ENCODE results near the gene TREM1.
"Not testable (repeated sequence)": the region's sequence is repeated elsewhere in the genome, so short reads cannot be mapped to it uniquely, and the experiment has no call there.

Gene TREM1

DNA sequence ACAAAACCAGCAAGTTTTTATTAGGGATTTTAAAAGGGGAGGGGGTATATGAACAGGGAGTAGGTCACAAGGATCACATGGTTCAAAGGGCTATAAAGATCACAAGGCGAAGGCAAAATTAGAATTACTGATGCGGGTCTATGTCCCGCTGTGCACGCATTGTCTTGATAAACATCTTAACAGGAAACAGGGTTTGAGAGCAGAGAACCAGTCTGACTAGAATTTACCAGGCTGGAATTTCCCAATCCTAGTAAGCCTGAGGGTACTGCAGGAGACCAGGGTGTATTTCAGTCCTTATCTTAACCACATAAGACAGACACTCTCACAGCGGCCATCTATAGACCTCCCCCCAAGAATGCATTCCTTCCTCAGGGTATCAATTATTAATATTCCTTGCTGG is 10.8 kb upstream of the TREM1 start:
- not testable (repeated sequence) for FAIRE-seq; DNase-seq (ENCODE audit: insufficient read length, low spot score)

DNA sequence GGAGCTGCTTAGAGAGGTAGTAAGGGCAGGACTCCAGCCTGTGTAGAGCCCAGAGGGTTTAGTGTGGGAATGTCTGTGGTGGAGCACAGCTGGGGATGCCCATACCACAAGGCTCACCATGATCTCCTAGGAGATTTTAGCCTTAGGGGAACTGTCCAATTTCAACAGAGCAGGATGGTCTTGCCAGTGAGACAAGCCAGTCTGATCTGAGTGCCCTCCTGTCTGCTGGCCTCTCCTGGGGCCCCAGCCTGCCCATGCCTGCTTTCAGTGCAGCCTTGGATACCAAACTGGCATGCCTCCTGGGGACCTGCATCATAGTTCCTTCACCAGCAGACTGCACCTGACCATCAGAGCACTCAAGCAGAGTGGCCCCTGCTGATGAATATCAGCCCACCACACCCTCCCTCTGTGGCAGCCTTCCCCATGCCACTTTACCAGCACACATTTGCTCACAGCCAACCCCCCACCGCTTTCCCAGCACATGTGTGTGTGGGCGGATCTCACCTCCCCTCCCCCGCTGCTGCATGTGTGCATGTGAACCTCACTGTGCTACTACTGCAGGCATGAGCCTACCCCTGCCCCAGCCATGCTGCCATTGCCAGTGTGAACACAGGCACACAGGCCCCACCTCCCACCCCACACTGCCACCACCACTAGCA is 7.9 kb upstream of the TREM1 start:
- DNase-seq (ENCODE audit: insufficient read length, low spot score): no peak
- FAIRE-seq: no peak

DNA sequence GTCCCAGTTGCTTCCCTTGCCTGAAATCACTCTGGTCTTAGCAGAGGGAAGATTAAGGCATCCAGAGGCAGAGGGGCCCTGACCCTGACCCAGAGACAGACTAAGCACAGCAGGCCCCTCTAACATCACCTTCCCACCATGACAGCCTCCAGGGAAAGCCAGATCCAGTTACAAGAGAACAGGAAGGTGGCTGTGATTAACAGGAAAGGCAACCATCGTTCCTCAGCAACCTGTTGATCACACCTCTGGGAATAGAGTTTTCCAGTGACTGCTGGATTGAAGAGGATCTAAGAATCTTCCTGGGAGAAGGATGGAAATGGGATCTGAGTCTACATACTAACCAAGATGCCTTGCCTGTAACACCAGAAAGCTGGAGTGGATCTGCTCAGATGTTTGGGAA is 5.2 kb upstream of the TREM1 start:
- FAIRE-seq: no peak
- no peak for DNase-seq (ENCODE audit: insufficient read length, low spot score)

DNA sequence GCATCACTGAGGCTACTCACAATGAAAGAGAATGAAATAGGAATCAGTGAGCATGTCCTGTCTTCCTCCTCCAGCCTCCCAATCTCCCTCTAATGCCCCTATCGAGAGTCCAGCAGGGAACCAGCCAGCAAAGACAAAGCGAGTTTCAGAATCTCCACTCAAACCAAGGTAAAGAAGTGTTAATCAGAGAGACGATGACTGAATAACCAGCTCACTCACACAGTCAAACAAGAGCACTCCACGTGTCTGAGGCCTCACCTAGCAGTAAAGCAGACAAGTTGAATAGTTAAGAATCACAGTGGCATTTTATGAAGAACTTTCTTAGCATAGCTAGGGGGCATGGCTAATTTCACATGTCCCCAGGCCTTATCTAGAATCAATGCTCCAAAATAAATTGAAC is 3.3 kb upstream of the TREM1 start:
- DNase-seq (ENCODE audit: insufficient read length, low spot score): no peak
- peak; percentile 45 for FAIRE-seq

DNA sequence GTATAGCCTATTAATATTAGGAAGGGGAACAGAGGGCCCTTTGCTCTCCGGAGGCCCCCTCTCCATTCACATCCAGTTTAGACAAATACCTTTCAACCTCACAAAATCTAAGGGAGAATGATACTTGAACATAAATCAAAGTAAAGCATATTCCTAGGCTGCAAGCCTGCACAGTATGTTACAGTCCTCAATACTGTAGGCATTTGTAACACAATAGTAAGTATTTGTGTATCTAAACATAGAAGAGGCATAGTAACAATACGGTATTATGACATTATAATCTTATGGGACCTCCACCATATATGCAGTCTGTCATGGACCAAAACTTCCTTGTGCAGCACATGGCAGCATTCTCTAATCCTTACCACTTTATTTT is 2.3 kb upstream of the TREM1 start:
- no peak for DNase-seq (ENCODE audit: insufficient read length, low spot score)

DNA sequence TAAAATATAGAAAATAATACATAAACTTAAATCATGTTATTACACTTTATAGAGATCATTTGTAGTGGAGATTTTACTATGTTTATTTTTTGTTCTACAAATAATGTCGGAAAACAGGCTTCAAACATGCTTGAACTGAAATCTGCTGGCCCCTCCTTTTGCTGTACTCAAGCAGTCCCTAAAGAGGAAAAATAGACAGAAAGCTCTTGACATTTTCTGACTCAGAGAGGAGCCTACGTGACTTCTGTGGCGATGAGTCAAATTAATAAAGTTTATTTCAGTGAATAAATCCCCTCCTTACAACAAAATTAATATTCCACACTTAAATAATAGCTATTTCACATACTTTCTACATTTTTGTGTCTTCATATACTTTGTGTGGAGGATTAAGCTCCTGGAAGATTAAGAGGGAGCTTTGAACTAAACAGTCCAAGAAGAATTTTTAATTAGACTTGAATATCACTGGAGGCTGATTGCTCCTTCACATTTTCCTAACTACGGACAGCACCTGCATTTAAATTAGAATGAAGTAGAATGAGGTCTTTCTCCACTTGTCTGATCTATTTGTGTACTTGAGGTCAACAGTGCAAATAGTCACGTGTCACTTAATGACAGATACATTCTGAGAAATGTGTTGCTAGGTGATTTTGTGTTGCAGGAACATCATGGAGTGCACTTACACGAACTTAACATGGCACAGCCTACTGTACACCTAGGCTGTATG is 1.7 kb upstream of the TREM1 start:
- DNase-seq (ENCODE audit: insufficient read length, low spot score) (no peak), FAIRE-seq (no peak)

More for the DNA sequence above, 2.3 kb upstream of the TREM1 start:
- no peak for FAIRE-seq

DNA sequence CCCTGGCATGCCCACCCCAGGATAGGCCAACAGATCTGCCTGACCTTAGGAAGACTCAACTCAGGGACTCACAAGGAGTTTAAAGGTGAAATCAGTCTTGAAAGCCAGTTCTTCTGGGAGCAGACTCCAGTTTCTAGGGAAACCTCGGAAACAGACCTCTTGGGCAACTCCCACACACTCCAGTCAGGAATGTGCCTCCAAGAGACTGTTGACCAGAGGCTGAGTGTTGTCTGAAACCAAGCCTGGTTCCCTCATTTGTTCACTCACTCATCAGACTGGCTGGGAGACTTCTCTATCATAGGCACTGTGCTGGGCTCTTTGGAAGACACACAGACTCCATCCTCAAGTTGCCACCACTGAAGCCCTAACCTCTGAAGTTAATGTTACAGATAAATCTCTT is 1.8 kb downstream of the TREM1 start:
- DNase-seq (ENCODE audit: insufficient read length, low spot score) (no peak), FAIRE-seq (no peak)

DNA sequence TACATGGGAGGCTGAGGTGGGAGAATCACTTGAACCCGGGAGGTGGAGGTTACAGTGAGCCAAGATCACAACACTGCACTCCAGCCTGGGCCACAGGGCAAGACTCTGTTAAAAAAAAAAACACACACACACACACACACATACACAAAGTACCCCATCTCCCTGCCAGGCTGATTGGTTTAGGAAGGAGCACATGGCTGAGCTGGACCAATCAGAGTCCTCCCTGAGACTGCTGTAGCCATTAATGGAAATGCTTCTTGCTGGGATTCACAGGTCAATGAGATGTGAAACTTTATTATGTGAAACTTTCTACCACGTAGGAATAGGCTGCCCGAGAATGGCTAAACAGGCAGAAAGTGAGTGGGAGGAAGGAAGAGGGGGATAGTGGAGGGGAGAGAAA is 2.9 kb downstream of the TREM1 start:
- DNase-seq (ENCODE audit: insufficient read length, low spot score): no peak
- FAIRE-seq: no peak

DNA sequence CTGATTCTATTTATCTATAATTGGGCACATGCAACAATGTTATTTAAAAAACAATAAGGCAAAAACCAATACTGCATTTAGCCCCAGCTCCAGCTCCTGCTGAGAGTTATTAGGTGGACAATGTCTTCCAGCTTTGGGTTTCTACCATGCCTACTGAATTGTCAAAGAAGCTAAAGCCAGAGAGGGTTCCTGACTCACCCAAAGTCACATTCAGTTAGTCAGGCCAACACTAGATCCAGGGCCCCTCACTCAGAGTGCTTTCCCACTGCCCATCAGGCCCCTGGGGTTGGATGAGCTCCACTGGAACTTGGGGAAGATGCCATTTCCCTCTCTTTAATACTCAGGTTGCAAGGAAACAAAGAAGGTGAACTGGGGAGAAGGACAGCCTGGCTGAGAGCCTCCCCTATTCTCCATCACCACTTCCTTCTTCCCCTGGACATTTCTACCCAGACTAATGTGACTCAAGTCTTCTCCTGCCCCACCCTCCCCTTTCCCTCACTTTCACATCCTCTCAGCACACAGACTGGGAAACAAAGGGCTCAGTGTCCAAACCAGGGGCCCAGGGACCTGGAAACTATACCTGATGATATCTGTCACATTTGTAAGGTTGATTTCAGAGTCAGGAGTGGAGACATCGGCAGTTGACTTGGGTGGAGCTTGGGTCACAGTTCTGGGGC is 6.0 kb downstream of the TREM1 start:
- no peak for FAIRE-seq

DNA sequence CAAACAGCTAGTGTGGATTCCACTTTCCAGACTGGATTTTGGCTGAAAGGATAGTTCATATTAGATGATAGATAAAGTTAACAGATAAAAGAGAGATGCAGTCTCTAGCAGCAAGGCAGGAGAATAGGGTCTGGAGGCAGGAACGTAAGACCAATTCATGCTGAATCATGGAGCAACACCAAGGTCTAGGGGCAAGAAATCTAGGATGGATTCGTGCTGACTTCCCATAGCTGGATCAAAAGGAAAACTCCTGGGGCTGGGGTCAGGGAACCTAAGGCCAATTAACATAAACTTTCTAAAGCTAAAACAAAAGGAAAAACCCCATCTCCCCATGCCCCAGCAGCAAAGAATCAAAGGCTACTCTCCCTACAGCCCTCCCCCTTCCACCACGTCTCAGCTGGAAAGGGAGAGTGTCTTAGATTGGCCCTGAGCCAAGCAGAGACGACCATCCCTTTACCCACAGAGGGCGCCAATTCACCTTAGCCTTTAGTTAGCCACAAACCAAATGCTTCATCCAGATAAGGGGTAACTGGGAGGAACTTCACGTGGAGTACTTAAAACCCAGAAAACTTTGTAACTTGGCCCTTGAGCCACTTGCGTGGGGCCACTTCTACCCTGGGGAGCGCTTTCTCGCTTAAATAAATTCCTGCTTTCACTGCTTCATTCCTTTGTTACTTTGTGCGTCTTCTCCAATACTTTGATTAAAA is 7.6 kb downstream of the TREM1 start:
- DNase-seq (ENCODE audit: insufficient read length, low spot score) (peak; percentile 34), FAIRE-seq (peak; percentile 77)

More for the DNA sequence above, 6.0 kb downstream of the TREM1 start:
- DNase-seq (ENCODE audit: insufficient read length, low spot score): no peak

DNA sequence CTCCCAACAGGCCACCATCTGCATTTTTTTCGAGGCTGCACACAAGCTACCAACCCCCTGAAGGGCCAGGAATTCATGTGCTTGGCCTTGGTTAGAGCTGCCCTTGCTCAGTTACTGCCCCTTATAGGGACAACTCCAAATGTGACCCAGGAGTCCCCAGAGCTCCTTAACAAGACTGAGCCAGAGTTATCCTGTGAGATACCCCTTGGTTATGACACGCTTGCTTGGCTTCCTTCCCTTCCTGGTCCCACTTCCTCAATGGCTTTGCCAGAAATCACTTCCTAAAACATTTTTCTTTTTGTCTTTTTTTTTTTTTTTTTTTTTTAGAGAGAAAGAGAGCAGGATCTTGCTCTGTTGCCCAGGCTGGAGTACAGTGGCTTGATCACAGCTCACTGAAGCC is 8.9 kb downstream of the TREM1 start:
- no peak for FAIRE-seq
- no peak for DNase-seq (ENCODE audit: insufficient read length, low spot score)

DNA sequence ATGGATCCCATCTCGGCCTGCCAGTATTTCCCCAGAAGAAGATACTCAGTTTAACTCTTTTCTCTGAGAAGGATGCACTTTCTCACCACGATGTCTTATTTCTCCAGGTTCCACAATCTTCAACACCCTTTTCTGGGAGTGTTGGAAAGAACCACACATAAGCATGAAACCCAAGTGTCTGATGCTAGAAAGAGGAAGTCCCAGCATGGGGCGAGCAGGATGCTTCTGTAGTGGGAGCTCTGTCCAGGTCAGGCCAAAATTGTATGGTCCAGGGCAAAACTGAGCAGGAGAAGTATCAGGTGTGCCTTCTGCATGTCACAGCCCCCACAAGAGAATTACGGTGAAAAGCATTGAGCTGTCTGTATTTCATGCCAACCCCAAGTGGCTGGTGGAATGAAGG is 11.0 kb downstream of the TREM1 start:
- FAIRE-seq (no peak), DNase-seq (ENCODE audit: insufficient read length, low spot score) (no peak)

DNA sequence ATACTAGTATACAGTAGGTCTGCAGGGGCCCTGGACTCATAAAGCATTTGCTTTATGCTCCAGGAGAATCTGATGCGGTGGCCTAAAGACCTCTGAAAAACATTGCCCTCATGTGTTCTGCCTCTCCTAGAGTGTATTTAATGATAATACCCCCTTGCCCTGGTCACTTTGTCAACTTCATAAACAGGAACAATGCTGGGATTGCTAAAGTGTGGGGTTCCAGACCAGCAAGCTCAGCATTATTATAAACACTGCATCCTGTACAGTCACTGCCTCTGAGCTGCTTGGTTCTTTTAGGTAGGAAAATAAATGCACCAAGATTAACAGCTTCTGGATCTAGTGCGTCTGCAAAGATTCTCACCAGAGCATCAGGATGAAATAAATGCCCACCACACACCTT is 12.2 kb downstream of the TREM1 start:
- no peak for DNase-seq (ENCODE audit: insufficient read length, low spot score)
- no peak for FAIRE-seq

DNA sequence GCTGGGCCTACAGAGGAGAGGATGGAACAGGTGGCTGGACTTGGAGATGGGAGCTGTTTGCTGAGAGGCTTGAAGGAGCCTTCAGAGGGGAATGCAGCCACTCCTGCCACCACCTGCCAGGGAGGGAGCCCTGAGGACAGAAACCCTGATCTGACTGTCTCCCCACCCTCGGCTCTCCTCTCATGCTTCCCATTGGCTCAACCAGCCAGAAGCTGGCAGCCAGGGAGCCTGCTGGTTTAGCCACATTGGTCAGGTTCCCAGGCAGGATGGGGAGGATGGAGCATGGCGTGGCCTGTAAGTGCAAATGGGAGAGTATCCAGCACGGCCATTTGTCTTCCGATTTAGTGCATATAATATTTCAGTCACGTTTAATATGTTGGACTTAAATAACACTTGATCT is 12.8 kb downstream of the TREM1 start:
- FAIRE-seq (no peak), DNase-seq (ENCODE audit: insufficient read length, low spot score) (no peak)

DNA sequence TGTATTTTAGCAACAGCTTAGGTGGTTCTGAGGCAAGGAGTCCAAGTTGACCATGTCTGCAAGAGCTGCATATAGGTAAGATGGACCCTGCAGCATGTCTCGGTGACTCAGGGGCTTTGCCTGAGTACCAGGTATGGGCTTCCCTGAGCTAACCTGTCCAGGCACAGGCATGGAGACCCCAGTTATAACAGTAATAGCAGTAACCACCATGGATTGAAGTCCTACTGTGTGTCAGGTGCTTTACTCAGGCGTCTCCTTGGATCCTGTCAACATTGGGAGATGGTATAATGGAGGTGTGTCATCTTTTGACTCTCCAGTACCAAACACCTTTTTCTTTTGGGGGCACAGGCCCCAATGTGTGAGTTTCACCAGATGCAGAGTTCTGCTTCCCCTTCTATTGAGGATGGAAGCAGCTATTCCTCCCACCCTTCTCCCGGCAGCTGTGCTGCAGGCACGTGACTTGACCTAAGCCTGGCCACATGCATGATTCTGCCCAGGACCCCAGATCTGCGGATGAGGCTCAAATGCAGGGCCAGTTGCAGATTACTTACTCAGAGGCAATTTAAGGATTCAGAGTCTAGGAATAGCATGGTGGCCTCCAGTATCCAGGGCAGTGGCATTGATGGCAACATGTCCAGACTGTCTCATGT is 13.8 kb downstream of the TREM1 start:
- DNase-seq (ENCODE audit: insufficient read length, low spot score) (no peak), FAIRE-seq (no peak)

DNA sequence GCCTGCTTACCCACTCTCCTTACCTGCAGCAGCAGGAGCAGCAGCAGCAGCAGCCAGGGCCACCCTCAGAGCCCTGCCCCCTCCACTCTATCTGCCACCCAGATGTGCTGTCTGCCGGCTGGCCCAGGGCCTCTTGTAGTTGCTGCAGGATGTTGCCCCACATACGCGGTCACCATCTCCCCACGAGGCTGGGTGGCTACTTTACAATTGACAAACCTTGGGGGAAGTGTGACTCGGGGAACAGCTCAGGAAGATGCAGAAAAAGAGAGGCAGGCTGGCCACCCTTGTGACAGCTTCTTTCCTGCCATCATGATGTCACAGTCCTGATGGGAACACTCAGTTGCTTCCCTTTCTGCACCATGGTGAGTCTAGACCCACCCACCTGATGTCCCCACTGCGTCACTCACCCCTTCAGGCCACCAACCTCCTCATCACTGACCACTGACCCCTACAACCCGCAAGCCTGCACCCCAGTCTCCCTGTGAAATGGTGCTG is 14.5 kb downstream of the TREM1 start:
- DNase-seq (ENCODE audit: insufficient read length, low spot score) (no peak), FAIRE-seq (no peak)

DNA sequence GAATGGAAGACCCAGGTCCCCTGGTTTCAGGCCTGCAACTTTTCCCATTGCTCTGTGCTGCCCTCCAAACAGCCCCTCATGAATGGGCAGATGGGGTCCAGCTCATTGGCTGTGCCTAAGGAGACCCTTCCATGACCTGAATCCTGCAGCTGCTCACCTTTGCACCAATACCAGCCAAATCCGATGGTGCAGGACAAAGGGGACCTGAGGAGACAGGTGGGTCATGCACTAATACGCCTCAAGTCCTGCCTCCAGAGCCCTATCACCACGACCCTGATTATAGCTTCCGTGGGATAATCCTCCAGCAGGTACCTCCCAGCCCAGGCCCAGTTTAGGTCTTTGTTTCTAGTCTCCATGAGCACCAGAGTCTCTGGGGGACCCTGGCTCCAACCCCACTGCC is 16.8 kb downstream of the TREM1 start:
- FAIRE-seq (no peak), DNase-seq (ENCODE audit: insufficient read length, low spot score) (no peak)

DNA sequence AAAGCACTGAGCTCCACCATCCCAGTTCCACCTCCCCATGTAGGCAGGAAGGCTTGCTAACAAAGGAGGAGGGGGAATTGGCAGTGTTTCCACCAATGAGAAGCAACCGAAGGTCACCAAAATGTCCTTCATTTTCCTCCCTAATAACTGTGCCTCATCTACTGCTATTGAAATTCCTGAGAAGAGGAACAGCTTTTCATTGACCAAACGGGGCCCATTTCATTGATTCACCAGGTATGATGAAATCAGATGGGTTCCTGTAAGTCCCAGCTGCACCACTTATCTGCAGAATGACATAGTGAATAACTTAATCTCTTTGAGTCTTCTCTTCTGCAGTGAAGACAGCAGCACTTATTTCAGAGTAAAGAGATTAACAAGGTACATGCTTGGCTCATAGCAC is 17.3 kb downstream of the TREM1 start:
- FAIRE-seq (no peak), DNase-seq (ENCODE audit: insufficient read length, low spot score) (no peak)

DNA sequence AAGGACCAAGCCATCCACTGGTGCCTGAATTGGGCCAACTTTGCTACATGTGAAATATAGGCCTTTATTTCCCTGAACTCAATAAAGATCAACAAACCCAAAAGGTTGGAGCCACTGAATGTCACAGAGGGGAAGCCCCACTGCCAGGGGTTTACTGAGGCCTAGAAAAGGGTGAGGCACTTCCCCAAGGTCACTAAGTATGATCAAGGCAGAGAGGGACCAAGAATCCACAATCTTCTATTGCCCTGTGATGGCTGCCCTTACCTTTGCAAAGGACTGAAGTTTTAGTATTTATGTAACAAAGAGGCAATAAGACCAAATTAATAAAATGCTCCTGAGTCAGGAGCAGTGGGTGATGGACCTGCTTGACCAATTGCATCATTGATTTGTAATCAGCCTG is 18.0 kb downstream of the TREM1 start:
- no peak for DNase-seq (ENCODE audit: insufficient read length, low spot score)

DNA sequence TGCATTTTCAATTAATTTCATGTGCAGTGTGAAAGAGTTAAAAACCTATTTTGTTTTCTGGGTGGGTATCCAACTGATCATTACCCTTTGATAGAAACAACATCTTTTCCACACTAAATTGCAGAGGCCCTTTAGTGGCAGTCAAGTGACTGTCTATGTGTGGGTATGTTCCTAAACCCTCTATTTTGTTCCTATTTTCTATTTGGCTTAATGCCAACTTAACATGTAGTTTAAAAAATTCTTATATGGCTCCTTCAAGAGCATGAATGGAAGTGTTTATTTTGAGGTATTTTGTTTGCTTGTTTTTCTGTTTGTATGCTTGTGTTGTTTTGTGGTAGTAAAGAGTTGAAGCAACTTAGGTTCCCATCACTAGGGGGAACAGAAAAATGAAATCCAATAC is 19.9 kb downstream of the TREM1 start:
- FAIRE-seq (no peak), DNase-seq (ENCODE audit: insufficient read length, low spot score) (no peak)

More for the DNA sequence above, 18.0 kb downstream of the TREM1 start:
- FAIRE-seq: no peak

DNA sequence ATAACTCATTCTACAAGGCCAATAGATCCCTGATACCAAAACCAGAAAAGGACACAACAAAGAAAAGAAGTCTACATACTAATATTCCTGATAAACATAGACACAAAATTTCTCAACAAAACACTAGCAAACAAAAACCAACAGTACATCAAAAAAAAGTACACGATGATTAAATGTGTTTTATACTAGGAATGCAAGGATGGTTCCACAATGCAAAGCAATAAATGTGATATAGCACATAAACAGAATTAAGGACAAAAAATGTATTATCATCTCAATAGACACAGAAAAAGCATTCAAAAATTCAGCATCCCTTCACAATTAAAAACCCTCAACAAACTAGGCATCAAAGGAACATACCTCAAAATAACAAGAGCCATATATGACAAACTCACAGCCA is 23.2 kb downstream of the TREM1 start:
- FAIRE-seq (no peak), DNase-seq (ENCODE audit: insufficient read length, low spot score) (no peak)

All from GM19239 (cell line).